Activated CD4-positive, alpha-beta T cell treated with anti-CD3 and anti-CD28 coated beads, Interleukin-2, Interleukin-6, amounts not matched to agents 100 ng/mL and 50 ng/mL, durations not matched to agents 16 hours and 8 hours (primary cell): ENCODE data around the gene OTOP3.

Experiments
- DNase-seq: peaks from one replicate; pipeline ENCODE4 v3.0.0-alpha.2; 2020

Gene OTOP3

DNA sequence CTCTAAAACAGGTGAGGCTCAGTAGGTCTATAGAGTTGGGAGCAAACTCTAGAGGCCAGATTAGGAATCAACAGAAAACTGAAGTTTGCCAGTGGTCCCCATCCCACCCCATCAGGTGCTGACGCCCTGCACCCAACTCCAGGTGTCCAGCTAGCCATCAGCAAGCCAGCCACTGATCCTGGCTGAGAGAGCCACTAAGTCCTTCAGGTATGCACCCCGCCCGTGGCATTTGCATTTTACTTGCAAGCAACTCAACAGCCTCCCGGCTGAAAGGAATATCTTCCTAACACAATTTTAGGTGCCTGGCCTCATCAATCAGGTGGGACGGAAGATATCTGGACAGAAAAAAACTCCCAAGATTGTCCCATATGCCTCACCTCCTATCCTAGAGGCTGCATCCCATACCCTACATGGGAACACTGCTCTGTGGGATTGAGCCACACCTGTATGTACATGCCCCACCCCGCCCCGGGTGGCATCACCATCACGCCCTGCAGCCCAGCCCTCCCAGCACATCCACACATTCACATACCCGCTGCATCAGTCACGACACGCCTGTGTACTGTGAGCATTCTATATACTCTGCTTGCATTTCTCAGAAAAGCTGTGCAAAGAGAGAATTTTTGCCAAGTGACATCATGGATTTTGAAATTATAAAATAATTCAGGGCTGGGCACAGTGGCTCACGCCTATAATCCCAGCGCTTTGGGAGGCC is 8.3 kb downstream of the OTOP3 start:
- DNase-seq = no peak

DNA sequence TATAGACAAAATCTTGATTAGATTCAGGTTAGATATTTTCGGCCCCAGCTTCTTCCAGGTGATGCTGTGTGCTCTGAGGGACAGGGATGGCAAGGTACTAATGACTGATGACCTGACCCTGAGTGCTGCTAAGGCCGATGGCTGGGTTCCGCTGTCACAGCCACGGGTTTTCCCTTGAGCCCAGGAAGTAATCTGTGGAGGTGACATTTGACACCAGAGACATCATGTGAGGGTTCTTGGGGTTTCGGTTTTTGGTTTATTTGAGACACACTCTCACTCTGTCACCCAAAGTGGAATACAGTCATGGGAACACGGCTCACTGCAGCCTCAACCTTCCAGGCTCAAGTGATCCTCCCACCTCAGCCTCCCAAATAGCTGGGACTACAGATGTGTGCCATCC is 9.8 kb downstream of the OTOP3 start:
- DNase-seq = peak; percentile 17

- no peak for DNase-seq
Observed at GRCh38 chr17:74946641-74947040, 10.9 kb downstream of the OTOP3 start.

DNA sequence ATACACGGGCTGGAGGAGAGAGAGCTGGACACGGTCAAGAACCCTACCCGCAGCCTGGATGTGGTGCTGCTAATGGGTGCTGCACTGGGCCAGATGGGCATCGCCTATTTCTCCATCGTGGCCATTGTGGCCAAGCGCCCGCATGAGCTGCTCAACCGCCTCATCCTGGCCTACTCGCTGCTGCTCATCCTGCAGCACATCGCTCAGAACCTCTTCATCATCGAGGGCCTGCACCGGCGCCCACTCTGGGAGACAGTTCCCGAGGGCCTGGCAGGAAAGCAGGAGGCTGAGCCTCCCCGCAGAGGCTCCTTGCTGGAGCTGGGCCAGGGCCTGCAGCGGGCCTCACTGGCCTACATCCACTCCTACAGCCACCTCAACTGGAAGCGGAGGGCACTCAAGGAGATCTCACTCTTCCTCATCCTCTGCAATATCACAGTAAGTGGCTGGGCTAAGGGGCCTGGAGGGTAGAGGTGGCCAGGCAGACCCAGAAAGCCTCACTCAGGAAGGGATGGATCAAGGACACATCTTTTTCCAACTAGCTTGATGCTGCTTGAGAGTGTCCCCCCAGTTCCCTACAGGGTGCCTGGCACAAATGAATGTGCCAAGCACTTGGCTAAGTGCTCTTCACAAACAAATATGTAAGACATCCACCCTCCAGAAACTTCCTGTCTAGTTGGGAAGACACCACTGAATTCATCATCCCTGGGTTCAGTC is 11.5 kb downstream of the OTOP3 start:
- DNase-seq = no peak

DNA sequence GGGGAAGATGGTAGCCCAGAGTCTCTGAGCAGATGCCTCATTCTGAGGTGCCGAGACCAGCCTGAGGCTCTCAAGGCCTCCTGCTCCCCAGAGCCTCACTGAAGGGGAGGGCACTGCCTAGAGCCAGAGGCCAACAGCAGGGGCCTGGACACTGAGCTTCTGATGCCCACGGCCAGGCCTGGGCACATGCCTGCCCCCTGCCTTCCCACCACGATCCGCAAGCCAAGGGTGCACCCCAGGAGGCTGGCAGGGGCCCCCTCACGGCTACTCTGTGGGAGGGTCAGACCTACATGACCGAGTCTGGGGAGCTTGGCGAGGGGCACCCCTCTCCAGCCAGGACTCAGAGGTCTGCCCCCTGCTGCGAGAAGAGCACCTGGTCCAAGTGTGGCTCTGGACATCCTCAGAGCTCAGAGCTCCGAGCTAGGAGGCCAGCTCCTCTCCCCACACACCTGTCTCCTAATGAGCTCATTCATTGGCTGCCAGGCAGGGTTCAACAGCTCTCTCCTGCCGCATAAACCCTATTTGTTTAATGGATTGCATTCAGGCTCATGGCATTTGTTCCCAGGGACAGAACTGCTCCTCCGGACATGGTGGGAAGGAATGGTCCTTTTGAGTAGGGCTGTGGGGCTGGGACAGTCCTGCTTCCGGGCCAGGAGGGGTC is 13.9 kb downstream of the OTOP3 start:
- DNase-seq = no peak

DNA sequence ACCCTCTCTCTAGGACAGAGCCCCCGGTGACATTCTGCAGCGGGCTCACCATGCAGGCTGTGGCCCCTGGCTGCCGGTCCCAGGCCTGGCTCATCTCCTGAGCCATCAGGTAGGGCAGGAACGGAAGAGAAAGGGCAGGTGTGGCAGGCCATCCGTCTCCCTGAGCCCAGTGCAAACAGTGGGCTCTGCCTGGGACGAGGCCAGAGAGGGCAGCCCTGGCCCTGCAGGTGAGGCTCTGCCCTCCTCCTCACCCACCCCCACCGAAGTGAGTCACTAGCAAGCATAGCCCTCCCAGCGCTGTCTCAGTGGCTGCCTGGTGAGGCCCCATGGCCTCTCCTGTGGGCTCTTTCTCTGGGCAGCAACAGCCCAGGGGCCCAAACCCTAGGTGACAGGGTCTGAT is 14.5 kb downstream of the OTOP3 start:
- no peak for DNase-seq

DNA sequence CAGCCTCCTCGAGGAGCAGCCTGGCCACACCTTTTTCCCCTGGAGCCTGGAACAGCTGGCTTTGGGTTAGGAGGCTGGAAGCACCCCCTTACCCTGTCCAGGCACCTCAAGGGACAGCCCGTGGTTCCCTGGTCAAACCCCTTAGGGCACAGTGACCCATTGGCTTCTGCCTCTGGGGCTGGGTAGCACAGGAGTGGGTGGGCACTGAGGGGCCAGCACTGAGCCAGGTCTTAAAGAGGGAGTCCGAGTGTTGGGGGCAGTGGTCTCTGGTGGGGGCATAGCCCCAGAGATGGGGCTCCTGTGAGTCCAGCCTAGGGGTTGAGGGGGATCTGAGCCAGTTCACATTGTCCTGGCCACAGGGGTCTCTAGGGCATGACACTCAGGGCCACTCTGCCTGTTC is 15.4 kb downstream of the OTOP3 start:
- DNase-seq = no peak

- no peak for DNase-seq
Observed at GRCh38 chr17:74951680-74952421, 16.2 kb downstream of the OTOP3 start.

DNA sequence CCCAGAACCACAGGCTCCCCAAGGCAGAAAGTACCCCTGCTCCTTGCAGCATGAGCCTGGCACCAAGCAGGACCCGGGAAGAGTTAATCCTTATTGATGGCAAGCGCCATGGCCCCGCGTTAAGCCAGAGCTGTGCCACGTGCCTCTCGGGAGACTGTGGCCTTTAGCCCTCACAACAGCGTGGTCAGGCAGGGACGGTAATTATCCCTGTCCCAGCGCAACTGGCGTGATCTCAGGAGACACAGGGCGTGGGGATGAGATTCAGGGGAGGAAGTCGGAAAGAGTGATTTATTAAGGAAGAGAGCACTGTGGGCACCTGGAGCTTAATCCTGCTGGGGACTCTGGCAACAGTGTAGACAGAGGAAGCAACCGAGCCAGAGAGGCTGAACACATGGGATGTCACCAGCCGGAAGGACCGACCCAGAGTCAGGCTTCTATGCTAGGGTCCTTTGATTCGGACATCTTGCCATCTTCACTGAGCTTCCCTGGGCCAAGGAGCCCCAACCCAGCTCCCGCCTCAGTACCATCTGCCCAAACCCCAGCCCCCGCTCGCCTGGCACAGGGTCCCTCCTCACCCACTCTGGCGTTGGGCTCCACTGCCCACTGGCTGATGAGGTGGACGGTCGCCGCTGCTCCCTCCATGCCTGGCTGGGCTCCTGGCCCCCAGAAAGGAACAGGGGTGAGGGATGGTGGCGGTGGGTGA is 16.9 kb downstream of the OTOP3 start:
- no peak for DNase-seq

DNA sequence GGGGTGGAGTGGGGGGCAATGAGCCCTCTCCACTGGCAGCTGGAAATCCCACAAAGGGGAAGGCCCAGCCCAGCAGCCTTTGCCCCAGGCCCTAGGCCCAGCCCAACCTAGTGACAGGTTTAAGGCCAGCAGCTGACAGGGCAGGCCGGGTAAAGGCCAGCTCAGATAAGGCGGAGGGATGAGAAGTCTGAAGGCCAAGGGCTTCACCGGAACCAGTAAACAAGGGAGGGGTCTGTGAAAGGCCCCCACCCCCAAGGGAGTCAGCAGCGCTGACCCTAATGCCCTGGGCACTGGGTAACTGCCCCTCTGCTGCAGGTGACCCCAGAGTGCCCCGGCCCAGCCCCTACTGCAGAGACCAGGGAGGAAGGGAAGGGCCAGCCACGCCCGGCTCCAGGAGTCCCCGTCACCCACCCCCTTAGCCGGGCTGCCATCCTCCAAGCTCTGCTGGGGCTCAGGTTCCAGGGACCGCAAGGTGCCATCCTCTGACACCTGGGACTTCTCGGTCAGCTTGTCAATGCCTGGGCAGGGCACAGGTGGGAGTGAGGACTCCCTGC is 17.5 kb downstream of the OTOP3 start:
- no peak for DNase-seq

DNA sequence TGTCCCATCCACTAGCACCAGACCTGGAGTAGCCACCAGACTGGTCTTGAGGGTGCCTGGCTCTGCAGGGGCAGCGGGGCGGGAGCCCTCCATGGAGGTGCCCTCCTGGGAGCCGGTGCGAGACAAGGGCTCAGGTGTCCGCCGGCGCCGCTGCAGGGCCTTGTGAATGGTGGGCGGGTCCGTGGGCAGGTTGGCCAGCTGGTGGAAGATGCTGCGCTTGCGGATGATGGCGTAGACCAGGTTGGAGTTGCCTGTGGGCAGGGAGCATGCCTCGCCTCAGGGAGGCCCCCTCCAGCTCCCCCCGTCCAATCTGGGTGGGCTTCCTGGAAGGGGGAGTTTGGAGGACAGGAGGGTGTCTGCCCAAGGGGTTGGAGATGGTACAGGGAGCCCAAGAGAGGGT is 18.4 kb downstream of the OTOP3 start:
- DNase-seq = no peak

GRCh38 chr17:74954665-74955421 is 19.1 kb downstream of the OTOP3 start:
- no peak for DNase-seq

GRCh38 chr17:74956093-74956492 is 20.4 kb downstream of the OTOP3 start:
- no peak for DNase-seq

- DNase-seq = peak; percentile 86
Observed at GRCh38 chr17:74957935-74958740, 22.4 kb downstream of the OTOP3 start.

GRCh38 chr17:74959826-74960515 is 24.3 kb downstream of the OTOP3 start:
- no peak for DNase-seq

GRCh38 chr17:74960570-74961342 is 25.1 kb downstream of the OTOP3 start:
- DNase-seq = peak; percentile 69

DNA sequence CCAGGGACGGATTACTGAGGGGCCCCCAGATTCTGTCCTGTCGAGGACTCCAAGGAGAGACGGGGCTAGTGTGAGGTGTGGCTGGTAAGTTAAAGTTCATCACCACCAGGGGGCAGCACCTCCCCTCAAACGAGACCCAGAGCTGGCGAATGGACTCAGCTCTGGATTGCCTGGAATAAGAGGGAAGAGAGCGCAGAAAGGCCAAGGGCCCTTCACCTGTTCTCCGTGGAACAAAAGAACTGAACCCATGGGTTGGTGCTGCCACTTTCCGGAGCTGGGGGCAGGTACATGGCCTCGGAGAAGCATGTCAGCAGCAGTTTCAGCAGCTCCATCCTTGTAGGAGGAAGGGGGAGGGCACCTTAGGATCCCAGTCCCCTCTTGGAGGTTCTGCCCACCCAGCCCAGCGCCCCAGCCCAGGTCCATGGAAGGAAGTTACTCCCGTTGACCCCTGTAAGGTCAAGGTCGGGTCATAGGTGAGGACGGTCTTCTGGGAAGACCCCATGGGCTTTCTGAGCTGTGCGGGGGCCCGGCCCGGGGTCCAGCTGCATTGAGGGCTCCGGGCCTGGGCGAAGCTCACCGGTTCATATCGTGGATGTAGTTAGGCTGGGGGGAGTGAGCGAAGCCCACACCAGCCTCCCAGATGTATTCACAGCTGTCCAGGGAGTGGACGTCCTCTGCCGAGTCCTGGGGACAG is 26.1 kb downstream of the OTOP3 start:
- peak; percentile 89 for DNase-seq

DNA sequence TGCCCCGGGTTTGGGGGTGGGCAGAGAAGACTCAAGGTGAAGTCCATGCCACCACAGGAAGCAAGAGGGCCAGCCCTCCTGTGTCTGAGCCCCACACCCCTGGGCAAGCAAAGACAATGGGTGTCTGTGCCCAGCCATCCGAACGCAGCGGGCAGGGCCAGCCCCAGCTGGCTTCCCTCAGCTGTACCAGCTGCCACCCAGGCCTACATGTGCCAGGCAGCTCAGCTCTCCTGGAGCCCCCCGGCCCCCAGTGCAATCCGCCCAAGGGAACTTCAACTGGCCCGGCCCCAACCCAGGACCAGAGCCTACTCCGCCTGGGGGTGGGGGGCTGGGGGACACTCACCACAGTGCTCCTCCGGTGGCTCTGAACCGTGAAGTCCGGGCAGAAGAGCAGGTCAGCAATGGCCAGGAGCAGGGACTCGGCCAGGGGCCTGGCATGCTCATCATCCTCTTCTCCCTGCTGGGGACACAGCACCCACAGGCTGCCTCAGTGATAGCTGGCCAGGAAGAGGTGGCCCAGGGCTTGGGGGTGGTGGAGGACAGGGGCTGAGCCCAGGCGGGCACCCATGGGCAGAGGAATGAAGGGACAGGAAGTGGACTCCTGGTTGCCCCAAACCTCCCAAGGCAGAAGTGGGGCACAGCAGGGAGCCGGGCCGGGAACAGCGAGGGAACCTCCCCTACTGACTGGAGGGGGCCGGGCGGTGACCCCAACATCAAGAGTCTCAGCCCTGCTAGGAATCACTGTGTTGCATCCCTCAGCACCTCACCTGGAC is 27.1 kb downstream of the OTOP3 start:
- no peak for DNase-seq
